Endothelial cell (in vitro differentiated cells): ENCODE measurements around the gene PSMB9. TPM values are rescaled to one million over a fixed set of nuclear protein-coding genes. Genes with fewer than 3 reads are reported as not detected.

Experiments used
- DNase-seq: peaks from one replicate; pipeline ENCODE4 v3.0.0; 2021; ENCODE audit warnings: low spot score
- H3K27ac Mint-ChIP-seq: one replicate; pipeline ENCODE4 v1.8.0; 2021; ENCODE audit warnings: mixed read lengths, inconsistent platforms; ENCODE audit not compliant: unreplicated experiment
- H3K27me3 Mint-ChIP-seq: one replicate; pipeline ENCODE4 v1.8.0; 2021; ENCODE audit warnings: mild to moderate bottlenecking, moderate library complexity, mixed read lengths, inconsistent platforms; ENCODE audit not compliant: unreplicated experiment
- H3K36me3 Mint-ChIP-seq: one replicate; pipeline ENCODE4 v1.8.0; 2021; ENCODE audit warnings: mild to moderate bottlenecking, low read depth, mixed read lengths, inconsistent platforms; ENCODE audit not compliant: unreplicated experiment
- H3K4me1 Mint-ChIP-seq: one replicate; pipeline ENCODE4 v1.8.0; 2021; ENCODE audit warnings: mild to moderate bottlenecking, mixed read lengths, inconsistent platforms; ENCODE audit not compliant: unreplicated experiment
- H3K4me3 Mint-ChIP-seq: one replicate; pipeline ENCODE4 v1.8.0; 2021; ENCODE audit warnings: mild to moderate bottlenecking, mixed read lengths, inconsistent platforms; ENCODE audit not compliant: unreplicated experiment
- H3K9me3 Mint-ChIP-seq: one replicate; pipeline ENCODE4 v1.8.0; 2021; ENCODE audit warnings: mixed read lengths, inconsistent platforms; ENCODE audit not compliant: unreplicated experiment
- total RNA-seq: library from RNA; stranded (reverse); fragmentation: NEBNext Ultra II Directional; extraction: Animal tissue kit (Norgen Biotek cat#: 25700); gene quantifications from one replicate; pipeline ENCODE4 v1.2.1, GENCODE V29; 2021; ENCODE audit not compliant: unreplicated experiment
- TF ChIP-seq, protein P1 (sequence below): fragments of 200-600 bp; sonication (generic); IDR thresholded peaks from one replicate; pipeline ENCODE4 v1.5.0; 2021; ENCODE audit warnings: antibody characterized with exemption; ENCODE audit not compliant: unreplicated experiment

PSMB9 gene
- total RNA-seq, 1 donor from 2014 or later, result not detected

DNA sequence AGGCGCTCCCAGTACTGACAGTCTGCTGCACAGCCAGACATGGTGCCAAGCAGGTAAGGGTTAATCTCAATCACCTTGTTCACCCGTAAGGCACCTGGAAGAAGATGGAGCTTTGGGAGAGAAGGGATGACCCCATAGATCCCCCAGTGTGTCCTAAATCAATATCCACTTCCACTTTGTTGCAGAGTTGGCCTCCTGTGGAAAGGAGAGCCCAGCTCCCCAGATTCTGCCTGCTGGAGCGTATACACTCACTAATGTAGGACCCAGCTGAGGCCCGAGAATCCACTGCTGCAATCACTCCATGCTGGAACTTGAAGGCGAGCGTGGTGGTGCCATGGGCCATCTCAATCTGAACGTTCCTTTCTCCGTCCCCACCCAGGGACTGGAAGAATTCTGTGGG, 11.3 kb upstream of the PSMB9 start:
- Mint-ChIP-seq H3K9me3 (no peaks in the 10 kb centered on the region), H3K27me3 (peaks cover 10% of the 10 kb centered on the region), H3K36me3 (no peaks in the 10 kb centered on the region), H3K27ac (no peak overlapping the region), H3K4me3 (no peak overlapping the region), H3K4me1 (peaks cover 6% of the 10 kb centered on the region)
- TF ChIP-seq, protein P1, sequence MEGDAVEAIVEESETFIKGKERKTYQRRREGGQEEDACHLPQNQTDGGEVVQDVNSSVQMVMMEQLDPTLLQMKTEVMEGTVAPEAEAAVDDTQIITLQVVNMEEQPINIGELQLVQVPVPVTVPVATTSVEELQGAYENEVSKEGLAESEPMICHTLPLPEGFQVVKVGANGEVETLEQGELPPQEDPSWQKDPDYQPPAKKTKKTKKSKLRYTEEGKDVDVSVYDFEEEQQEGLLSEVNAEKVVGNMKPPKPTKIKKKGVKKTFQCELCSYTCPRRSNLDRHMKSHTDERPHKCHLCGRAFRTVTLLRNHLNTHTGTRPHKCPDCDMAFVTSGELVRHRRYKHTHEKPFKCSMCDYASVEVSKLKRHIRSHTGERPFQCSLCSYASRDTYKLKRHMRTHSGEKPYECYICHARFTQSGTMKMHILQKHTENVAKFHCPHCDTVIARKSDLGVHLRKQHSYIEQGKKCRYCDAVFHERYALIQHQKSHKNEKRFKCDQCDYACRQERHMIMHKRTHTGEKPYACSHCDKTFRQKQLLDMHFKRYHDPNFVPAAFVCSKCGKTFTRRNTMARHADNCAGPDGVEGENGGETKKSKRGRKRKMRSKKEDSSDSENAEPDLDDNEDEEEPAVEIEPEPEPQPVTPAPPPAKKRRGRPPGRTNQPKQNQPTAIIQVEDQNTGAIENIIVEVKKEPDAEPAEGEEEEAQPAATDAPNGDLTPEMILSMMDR, result no peak
- DNase-seq, result no peak

DNA sequence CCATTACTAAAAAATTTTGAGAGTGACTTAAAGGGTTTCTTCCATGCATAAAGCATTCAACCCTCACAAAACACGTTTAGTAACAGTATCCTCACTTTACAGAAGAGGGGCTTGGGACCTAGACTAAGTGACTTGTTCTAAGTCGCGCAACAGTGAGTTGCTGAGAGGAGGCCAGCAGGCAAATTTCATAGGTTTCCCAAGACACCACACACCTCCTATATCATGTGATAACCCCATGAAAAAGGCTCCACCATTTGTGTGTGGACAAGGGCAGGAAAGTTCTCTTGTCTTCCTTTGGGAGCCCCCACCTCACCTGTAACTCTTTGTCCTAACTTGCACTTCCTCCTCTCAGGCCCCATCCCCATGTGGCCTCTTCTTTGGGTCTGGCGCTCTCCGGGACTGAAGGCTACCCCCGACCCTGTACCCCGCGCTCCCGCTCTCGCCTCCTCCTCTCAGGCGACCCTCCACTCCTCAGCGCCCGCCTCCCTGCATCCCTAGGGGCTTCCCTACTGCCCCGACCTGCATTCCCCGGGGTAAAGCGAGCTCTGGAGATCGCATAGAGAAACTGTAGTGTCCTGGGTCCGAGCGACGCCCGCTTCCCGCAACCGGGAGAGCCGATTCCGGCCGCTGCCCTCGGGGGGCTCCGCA, 10.5 kb upstream of the PSMB9 start:
- Mint-ChIP-seq H3K4me1 (peaks cover 6% of the 10 kb centered on the region), H3K36me3 (no peaks in the 10 kb centered on the region), H3K27me3 (peaks cover 10% of the 10 kb centered on the region), H3K9me3 (no peaks in the 10 kb centered on the region), H3K27ac (peak overlapping the region; percentile 16), H3K4me3 (peak overlapping the region; percentile 91)
- TF ChIP-seq, protein P1, result no peak
- DNase-seq, result no peak

DNA sequence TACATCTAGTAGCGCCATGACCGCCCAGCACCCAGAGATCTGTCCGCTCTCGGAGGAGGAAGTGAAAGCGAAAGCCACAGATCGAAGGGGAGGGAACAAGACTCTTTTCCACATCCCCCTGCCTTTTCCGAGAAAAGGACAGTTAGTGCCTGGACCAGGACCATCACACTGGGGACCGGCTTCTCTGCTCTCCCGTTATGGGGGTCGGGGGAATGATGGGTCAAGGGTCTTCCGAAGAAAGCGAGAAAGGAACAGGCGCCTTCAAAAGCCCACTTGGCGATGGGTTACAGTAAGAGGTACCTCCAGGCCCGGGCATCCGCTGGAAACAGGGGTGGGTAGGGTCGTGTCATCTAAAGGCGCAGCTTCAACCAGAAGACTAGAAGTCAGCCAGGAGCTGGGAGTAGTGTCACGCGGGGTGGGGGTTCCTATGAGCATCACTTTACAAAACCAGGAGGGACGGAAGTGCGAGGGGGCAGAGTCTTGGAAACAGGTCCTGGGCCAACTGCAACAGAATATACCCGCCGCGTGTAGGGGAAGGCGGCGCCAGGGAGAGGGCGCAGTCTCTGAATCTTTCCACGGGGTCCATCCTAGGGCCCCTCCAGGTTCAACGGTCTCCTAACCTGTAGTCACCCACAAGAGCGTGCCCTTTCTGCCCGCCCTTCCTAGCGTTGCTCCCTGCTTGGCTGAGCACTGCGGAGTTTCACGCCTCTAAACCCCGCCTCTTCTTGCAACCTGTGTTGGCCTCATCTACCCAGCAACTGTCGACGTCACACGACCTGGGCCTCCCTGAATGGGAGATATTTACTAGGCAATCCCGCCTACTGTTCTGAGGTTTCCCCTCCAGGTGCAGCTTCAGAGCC, 9.8 kb upstream of the PSMB9 start, which contains the start of gene PSMB8:
PSMB8 (minus strand) TSS at position 69 of the 860 bp plus-strand sequence; CDS start at position 18, 51 bp downstream.
- Mint-ChIP-seq H3K4me3 (peak within 1 kb of the TSS; percentile 91), H3K4me1 (peaks cover 6% of the 10 kb centered on the region), H3K27me3 (peaks cover 10% of the 10 kb centered on the region), H3K9me3 (no peaks in the 10 kb centered on the region), H3K36me3 (no peaks in the 10 kb centered on the region), H3K27ac (peak within 1 kb of the TSS; percentile 42)
- TF ChIP-seq, protein P1, result no peak
- DNase-seq, result peak; percentile 78

GRCh38 chr6:32844839-32845383, 9.1 kb upstream of the PSMB9 start:
- no peak for DNase-seq
- Mint-ChIP-seq H3K36me3 (no peaks in the 10 kb centered on the region), H3K9me3 (no peaks in the 10 kb centered on the region), H3K27ac (no peak overlapping the region), H3K27me3 (peaks cover 13% of the 10 kb centered on the region), H3K4me1 (peaks cover 6% of the 10 kb centered on the region), H3K4me3 (peak overlapping the region; percentile 91)
- TF ChIP-seq, protein P1, result no peak
